Measurements from ENCODE around the gene ZBED6.

GRCh38 chr1:203799157-203799556, 3.7 kb downstream of the ZBED6 start:
- TF ChIP-seq, protein P1, sequence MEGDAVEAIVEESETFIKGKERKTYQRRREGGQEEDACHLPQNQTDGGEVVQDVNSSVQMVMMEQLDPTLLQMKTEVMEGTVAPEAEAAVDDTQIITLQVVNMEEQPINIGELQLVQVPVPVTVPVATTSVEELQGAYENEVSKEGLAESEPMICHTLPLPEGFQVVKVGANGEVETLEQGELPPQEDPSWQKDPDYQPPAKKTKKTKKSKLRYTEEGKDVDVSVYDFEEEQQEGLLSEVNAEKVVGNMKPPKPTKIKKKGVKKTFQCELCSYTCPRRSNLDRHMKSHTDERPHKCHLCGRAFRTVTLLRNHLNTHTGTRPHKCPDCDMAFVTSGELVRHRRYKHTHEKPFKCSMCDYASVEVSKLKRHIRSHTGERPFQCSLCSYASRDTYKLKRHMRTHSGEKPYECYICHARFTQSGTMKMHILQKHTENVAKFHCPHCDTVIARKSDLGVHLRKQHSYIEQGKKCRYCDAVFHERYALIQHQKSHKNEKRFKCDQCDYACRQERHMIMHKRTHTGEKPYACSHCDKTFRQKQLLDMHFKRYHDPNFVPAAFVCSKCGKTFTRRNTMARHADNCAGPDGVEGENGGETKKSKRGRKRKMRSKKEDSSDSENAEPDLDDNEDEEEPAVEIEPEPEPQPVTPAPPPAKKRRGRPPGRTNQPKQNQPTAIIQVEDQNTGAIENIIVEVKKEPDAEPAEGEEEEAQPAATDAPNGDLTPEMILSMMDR (IDR thresholded peaks at IDR 0.05), result no peak
- TF ChIP-seq, protein P2, sequence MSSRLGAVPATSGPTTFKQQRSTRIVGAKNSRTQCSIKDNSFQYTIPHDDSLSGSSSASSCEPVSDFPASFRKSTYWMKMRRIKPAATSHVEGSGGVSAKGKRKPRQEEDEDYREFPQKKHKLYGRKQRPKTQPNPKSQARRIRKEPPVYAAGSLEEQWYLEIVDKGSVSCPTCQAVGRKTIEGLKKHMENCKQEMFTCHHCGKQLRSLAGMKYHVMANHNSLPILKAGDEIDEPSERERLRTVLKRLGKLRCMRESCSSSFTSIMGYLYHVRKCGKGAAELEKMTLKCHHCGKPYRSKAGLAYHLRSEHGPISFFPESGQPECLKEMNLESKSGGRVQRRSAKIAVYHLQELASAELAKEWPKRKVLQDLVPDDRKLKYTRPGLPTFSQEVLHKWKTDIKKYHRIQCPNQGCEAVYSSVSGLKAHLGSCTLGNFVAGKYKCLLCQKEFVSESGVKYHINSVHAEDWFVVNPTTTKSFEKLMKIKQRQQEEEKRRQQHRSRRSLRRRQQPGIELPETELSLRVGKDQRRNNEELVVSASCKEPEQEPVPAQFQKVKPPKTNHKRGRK (CRISPR knock-in tag; IDR thresholded peaks at IDR 0.05; ENCODE audit: borderline replicate concordance), result no peak
- TF ChIP-seq ETV6 (CRISPR knock-in tag; IDR thresholded peaks at IDR 0.05) (no peak), ZNF121 (CRISPR knock-in tag; IDR thresholded peaks at IDR 0.05) (no peak), SP1 (CRISPR knock-in tag; conservative IDR thresholded peaks at IDR 0.05) (no peak), NR3C1 (CRISPR knock-in tag; conservative IDR thresholded peaks at IDR 0.05; ENCODE audit: low read depth) (no peak), FOXK1 (CRISPR knock-in tag; IDR thresholded peaks at IDR 0.05) (no peak), NFATC4 (CRISPR knock-in tag; IDR thresholded peaks at IDR 0.05) (no peak), ZBTB21 (CRISPR knock-in tag; IDR thresholded peaks at IDR 0.05; ENCODE audit: borderline replicate concordance) (no peak), CREM (CRISPR knock-in tag; IDR thresholded peaks at IDR 0.05) (no peak)
- TF ChIP-seq, protein P3, sequence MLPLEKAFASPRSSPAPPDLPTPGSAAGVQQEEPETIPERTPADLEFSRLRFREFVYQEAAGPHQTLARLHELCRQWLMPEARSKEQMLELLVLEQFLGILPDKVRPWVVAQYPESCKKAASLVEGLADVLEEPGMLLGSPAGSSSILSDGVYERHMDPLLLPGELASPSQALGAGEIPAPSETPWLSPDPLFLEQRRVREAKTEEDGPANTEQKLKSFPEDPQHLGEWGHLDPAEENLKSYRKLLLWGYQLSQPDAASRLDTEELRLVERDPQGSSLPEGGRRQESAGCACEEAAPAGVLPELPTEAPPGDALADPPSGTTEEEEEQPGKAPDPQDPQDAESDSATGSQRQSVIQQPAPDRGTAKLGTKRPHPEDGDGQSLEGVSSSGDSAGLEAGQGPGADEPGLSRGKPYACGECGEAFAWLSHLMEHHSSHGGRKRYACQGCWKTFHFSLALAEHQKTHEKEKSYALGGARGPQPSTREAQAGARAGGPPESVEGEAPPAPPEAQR (CRISPR knock-in tag; IDR thresholded peaks at IDR 0.05), result no peak
- TF ChIP-seq, protein P4, sequence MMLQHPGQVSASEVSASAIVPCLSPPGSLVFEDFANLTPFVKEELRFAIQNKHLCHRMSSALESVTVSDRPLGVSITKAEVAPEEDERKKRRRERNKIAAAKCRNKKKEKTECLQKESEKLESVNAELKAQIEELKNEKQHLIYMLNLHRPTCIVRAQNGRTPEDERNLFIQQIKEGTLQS (CRISPR knock-in tag; conservative IDR thresholded peaks at IDR 0.05), result no peak
- TF ChIP-seq, protein P5, sequence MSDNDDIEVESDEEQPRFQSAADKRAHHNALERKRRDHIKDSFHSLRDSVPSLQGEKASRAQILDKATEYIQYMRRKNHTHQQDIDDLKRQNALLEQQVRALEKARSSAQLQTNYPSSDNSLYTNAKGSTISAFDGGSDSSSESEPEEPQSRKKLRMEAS (CRISPR knock-in tag; IDR thresholded peaks at IDR 0.05), result no peak
- TF ChIP-seq, protein P6, sequence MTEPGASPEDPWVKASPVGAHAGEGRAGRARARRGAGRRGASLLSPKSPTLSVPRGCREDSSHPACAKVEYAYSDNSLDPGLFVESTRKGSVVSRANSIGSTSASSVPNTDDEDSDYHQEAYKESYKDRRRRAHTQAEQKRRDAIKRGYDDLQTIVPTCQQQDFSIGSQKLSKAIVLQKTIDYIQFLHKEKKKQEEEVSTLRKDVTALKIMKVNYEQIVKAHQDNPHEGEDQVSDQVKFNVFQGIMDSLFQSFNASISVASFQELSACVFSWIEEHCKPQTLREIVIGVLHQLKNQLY (CRISPR knock-in tag; IDR thresholded peaks at IDR 0.05), result no peak

All from WTC11 (cell line).